Fibroblast of the conjunctiva (primary cell): ENCODE results near the gene CABLES2.

Experiments
- DNase-seq: peaks from one replicate; pipeline ENCODE4 v3.0.0-alpha.2; 2010; ENCODE audit warnings: low read depth

Gene CABLES2

GRCh38 chr20:62417981-62418708, 11.1 kb upstream of the CABLES2 start:
- no peak for DNase-seq

DNA sequence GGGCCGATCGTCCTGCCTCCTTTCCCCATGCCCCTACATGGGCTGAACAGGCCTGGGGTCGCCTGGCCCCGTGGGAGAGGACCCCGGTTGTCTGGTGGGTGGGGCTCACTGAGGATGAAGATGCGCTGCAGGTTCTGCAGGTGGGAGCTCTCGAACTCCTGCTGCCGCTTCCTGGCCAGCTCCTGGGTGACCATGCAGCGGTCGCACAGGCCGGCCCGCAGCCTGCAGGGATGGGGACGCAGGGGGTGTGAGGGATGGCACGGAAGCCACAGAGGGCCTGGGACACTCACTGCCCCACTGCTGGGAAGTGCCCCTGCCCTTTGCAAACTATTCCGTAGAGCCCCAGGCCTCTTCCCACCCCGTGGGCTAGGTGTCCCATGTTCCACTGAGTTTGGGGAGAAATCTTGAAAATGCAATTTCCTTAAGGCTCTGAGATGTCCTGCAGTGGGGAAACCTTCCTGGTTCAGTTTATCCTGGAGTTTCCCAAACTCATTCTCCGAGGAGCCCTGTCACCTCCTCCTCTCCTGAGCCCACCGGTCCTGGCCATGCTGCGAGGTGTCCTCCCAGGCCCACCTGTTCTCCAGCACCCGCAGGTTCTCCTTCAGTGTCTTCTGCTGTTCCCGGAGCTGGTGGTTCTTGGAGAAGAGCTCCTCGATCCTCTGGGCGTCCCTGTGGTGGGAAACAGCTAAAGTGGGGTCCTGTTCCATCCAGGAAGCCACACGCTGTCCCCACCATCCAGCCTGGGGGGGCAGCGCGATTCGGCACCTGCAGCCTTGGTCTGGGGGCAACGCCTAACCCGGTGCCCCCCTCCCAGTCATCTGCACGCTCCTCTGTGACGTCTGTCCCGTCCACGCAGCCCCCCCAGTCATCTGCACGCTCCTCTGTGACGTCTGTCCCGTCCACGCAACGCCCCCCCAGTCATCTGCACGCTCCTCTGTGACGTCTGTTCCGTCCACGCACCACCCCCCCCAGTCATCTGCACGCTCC, 9.9 kb upstream of the CABLES2 start:
- no peak for DNase-seq

DNA sequence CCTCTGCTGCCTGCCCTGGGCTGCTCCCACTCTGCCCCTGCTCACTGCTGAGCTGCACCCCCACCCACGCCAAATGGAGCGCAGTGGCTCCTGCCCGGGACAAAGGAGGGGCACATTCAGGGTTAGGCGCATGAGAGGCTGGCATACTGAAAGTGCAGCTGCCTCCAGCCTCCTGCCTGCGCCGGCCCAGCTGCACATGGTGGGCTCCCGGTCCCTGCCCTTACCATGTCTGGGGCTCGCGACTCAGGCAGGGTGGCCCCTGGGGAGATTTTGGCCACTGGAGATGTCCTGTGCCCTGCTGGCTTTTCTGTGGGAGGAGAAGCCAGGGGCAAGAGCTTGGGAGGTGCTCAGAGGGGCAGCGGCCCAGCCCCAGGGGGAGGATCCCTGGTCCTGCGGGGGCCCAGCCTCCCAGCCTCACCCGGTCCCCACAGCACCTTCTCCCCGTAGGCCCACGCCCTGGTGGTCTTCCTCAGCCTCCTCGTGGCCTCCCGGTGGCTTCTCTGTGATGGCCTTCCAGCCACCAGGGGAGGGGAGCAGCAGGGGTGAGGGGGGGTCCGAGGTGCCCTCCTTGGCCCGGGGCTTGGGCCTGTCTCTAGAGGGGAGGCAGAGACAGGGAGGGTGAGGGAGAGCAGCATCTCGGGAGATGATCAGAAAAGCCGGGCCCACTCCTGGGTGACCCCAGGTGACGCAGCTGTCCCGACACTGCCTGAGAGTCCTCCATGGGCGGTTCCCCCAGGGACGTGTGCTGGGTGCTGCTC, 8.4 kb upstream of the CABLES2 start:
- no peak for DNase-seq

DNA sequence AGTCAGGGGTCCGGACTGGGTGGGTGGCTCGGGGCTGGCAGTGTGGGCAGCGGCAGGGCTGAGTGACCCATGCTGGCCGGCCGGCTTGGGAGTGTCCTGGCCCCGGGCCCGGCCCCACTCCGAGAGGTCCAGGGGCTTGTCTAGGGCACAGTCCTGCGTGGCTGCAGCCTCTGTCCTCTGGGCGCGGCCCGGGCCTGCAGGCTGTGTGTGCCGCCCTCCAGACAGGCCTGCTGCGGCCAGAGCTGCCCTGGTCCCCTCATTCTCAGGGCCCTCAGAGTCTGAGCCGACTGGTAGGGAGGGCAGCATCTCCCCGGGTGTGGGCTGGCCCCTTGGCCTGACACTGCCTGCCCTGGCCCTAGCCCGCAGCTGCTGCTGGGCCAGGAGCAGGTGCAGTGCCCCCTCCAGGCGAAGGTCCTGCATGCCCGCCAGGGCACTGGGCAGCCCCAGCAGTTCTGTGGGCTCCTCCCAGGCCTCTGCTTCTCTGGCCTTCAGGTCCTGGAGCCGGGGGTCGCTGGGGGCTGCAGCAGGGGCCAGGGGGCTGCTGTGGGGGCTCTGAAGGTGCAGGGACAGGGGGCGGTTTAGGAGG, 6.9 kb upstream of the CABLES2 start:
- DNase-seq: no peak

DNA sequence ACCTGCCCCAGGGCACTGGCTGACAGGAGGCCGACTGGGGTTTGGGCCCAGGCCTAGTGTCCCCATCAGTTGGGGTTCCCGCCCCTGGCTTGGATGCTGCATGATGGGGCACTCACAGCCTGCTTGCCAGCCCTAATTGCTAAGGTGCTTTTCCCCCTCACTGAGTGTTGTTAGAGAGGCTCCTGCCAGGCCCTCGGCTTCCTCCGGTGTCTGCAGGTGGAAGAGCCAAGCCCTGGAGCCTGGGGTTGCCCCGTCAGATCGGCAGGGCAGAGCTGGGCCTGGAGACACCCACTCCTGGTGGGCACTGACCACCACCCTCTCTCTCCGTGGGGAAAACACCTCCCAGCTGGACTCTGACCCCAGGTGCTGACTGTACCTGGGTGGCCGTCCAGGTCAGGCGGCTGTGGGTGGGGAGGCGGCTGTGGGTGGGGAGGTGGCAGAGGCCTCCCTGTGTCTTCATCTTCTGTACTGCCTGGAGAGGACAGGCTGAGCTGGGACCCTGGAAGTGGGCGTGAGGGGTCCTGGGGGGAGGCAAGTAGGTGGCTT, 6.0 kb upstream of the CABLES2 start:
- no peak for DNase-seq

GRCh38 chr20:62412194-62413024, 5.3 kb upstream of the CABLES2 start:
- DNase-seq: no peak

DNA sequence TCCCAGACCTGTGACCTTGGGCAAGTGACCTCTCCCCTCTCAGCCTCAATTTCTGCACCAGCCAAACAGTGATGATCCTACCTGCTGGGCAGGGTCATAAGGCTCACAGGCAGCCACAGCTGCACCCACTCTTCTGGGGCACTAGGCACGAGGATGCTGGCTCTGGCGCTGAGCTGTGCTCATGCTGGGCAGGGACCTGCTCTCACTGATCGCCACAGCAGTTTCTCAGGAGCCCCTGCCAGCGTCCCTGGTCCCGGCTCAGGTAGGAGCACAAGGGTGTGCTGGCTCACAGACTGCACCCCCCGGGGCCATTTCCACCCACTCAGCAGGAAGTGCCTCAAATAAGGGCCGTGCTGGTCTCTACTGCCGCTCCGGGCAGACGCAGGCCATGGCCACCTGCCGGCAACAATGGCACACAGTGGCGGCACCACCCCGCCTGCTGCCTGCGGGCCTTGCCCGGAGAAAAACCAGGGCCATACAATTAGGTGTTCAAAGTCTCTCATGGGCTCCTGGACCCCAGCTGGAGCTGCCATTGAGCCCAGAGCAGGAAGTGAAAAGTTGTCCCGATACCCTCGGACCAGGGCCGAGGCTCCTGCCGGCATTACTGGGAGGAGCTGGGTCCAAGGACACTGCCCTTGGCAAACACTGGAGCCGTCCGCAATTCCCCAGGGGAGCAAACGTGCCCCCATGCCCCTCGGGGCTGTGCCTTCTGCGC, 4.6 kb upstream of the CABLES2 start:
- DNase-seq: no peak

DNA sequence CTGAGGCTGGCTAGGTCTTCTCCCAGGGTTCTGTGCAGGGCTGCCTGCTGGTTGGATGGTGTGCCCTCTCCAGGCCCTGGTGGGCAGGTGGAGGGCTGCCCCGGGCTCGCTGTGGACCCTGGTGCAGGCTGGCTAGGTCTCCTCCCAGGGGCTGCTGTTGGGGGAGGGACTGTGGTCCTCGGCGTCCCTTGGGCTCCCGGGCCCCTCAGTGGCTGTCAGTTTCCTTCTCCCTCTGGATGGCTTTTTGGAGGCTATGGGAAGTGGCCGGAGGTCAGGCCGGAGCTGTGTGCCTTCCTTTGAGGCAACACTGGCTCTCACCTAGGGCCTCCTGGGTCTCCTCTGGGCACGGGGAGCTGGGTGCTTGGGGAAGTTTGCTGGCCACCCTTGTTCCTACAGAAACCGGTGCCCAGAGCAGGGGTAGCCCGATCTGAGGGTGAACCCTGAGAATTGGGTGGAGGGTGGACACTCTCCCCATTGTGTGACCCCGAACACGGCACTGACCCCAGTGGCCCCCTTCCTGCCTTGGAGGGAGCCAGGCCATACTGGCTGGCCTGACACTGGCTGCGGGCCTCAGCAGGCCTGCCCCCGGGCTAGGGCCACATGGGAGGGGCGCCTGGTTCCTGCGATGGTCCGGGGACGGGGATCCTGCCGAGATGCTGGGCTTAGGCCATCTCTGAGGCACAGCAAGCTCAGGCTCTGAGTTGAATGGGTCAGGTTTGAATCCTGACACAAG, 3.8 kb upstream of the CABLES2 start:
- no peak for DNase-seq

- no peak for DNase-seq
Observed at GRCh38 chr20:62409931-62410745, 3.1 kb upstream of the CABLES2 start.

- no peak for DNase-seq
Observed at GRCh38 chr20:62409086-62409853, 2.2 kb upstream of the CABLES2 start.

DNA sequence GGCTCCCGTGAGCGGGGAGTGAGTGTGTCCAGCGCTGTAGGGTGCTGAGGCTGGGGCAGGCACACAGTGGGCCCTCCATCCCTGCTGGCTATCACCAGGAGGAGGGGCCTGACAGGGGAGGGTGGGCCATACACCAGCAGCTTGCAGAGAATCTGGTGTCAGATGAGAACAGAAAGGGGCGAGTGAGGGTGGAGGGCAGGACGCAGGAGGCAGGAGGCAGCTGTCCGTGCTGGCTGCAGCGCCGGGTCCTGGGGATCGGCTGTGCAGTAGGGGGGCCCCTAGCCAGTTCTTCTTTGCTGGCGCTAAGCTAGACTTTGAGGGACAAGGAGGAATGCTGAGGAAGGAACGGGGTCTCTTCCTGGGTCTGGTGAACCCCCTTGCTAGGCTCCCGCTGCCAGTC, 1.6 kb upstream of the CABLES2 start:
- no peak for DNase-seq

- DNase-seq: no peak
Observed at GRCh38 chr20:62408055-62408454, 970 bp upstream of the CABLES2 start.

DNA sequence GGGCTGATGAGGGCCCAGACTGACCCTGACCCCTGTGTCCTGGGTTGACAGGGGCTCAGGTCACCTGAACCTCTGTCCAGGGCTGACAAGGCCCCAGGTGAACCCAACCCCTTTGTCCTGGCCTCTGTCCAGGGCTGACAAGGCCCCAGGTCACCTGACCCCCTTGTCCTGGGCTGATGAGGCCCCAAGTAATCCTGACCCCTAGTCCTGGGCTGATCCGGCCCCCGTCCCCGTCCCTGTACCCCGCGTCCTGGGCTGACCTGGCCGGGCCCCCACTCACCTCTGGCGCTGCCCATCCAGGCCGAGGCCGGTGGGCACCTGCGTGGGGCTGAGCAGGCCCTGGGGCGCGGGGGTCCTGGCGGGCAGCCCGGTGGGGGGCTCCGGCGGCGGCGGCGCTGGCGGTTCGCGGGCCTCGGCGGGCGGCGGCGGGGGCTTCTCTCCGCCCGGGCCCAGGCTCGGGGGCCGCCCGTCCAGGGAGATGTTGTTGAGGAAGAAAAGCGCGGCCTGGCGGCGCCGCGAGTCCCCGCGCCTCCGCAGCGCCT, 379 bp downstream of the CABLES2 start:
- DNase-seq: no peak

DNA sequence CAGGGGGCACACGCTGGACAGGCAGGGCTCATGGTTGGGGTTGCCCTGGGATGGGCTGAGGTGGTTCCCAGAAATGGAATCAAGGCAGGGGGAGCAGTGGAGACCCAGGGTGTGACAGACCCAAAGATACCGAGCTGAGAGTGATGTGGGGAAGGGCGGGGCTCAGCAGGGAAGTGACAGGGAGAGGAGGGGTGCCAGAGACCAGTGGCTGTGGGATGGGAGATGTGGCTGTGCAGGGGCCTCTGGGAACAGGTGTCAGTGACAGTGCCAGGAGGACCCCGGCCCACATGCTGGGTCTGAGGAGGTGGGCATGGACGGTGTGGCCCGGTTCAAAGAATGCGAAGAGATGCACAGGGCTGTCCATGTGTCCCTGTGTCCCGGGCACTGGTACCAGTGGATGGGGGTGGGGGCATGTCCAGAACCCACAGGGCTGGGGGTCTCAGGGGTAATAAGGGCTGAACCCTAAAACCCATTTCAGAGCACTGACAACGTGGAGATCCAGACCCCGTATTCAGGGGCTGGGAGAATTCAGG, 1.0 kb downstream of the CABLES2 start:
- no peak for DNase-seq

DNA sequence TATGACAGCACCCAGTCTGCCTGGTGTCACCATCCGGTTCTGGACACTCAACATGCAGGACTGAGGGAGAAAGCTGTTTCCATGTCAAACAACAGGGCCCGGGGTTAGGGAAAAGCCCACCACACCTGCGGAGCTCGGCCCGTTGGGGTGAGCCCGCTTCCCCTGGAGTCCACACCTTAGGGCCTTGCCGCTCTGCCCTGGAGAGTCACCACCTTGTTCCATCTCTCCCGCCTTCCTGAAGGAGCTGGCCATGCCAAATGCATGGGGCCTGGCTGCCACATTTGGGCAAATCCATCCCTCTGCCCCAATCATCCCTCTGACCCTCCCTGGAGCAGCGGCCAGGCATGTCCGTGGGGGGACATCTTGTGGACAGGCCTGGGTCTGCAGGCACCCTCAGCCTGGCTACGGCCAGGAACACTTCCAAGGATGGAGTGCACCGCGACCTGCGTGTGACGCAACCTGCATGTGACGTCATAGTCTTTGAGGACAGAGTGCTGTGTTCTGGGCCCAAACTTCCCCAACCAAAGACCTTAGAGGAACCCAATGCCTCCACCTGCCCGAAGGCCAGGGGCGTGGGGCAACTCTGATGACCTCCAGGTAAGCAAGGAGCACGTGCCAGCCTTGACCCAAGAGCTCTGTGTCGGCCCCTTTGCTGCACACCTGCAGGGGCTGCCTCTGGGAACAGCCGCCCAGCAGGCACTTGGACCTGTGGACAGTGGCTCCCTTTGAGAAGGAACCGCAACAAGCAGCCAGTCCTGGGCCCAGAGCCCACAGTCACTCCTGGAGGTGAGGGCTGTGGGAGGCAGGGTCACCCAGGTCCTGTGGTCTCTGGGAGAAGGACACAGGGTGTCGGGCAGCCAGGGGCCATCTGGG, 1.7 kb downstream of the CABLES2 start:
- DNase-seq: peak; percentile 42

DNA sequence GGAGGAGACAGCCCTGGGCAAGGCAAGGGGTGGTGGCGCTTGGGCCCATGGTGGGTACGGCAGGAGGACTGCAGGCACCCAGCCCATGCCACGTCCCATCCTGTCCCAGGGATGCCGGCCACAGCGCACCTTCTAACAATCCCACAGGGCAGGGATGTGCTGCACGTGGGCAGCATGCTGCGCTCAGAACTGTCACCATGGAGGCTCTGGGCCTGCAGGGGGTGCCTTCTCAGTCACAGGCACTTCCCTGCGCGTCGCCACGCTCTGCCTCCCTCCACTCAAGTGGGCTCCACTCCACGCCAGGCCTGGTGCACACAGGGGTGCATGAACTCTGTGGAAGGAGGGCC, 2.4 kb downstream of the CABLES2 start:
- no peak for DNase-seq
